Measurements from ENCODE around the gene SLCO2A1. TPM values are rescaled to one million over a fixed set of nuclear protein-coding genes. Genes with fewer than 3 reads are reported as not detected.

SLCO2A1 gene
- total and polyA plus RNA-seq, 2 experiments from 2014 or later: 0.31 to 1.0 TPM

- TF ChIP-seq REST (IDR thresholded peaks at IDR 0.05; ENCODE audit: unreplicated experiment): no peak
Observed at GRCh38 chr3:133887074-133887802, 142.5 kb downstream of the SLCO2A1 start (continued).

GRCh38 chr3:133886031-133886722 is 143.5 kb downstream of the SLCO2A1 start:
- Mint-ChIP-seq H3K27ac (no peak overlapping the region), H3K4me1 (peaks cover 14% of the 10 kb centered on the region), H3K27me3 (ENCODE audit: insufficient read depth, low read depth, poor library complexity) (peaks cover 6% of the 10 kb centered on the region), H3K9me3 (peaks cover 2% of the 10 kb centered on the region; the same call in 1 of the 3 replicates), H3K4me3 (no peak overlapping the region), H3K36me3 (ENCODE audit: low read depth) (peaks cover 3% of the 10 kb centered on the region; the same call in 1 of the 3 replicates)
- Histone ChIP-seq H3K27me3 (ENCODE audit: insufficient read depth) (no peaks in the 10 kb centered on the region), H3K79me2 (replicated peaks; ENCODE audit: insufficient read depth) (no peaks in the 10 kb centered on the region; the same call in 1 of the 2 replicates), H3K27ac (ENCODE audit: low read depth) (no peak overlapping the region), H3F3A (replicated peaks; ENCODE audit: low read depth) (no peaks in the 10 kb centered on the region), H3K9me2 (ENCODE audit: insufficient read depth) (no peaks in the 10 kb centered on the region), H3K4me2 (no peak overlapping the region), H3K4me3 (no peak overlapping the region), H3K4me1 (ENCODE audit: insufficient read depth) (0 out of 2 replicates have a peak, but pooled peaks cover 6% of the 10 kb centered on the region), H2AFZ (no peak overlapping the region), H3K36me3 (ENCODE audit: insufficient read depth) (no peaks in the 10 kb centered on the region), H4K20me1 (replicated peaks; ENCODE audit: insufficient read depth) (no peaks in the 10 kb centered on the region)
- DNase-seq (ENCODE audit: low spot score): no peak
- TF ChIP-seq CTCF (conservative IDR thresholded peaks at IDR 0.05; ENCODE audit: low read depth in 2 of 2): no peak
- TF ChIP-seq ZNF114 (CRISPR knock-in tag; IDR thresholded peaks at IDR 0.05): no peak
- TF ChIP-seq POLR2AphosphoS5 (IDR thresholded peaks at IDR 0.05; ENCODE audit: low read depth): no peak
- TF ChIP-seq EZH2 (IDR thresholded peaks at IDR 0.05; ENCODE audit: low read depth, unreplicated experiment): no peak
- ATAC-seq: no peak

Data from GM23338 (cell line).